Right atrium auricular region (tissue), 2 donors: Measurements from ENCODE around the gene TMEM43. TPM values are rescaled to one million over a fixed set of nuclear protein-coding genes. Genes with fewer than 3 reads are reported as not detected.

Experiments
- DNase-seq: peaks from one replicate; pipeline ENCODE4 v3.0.0-alpha.2; 2019; ENCODE audit warnings: low spot score
- H3K27ac ChIP-seq, 2 donors: fragments of 200-600 bp; sonication (generic); 1 replicate in 1 of 2; 2 replicates in 1 of 2; pipeline ENCODE4 v1.5.1; 2016 to 2019
- H3K27me3 ChIP-seq, 2 donors: fragments of 200-600 bp; sonication (generic); one replicate each; pipeline versions ENCODE4 v1.5.1 to v1.6.0; 2017 to 2019
- H3K36me3 ChIP-seq: fragments of 200-600 bp; sonication (generic); one replicate; pipeline ENCODE4 v1.5.1; 2016
- H3K4me1 ChIP-seq, 2 donors: fragments of 200-600 bp; sonication (generic); one replicate each; pipeline versions ENCODE4 v1.5.1 to v1.6.0; 2017 to 2019
- H3K4me3 ChIP-seq, 2 donors: fragments of 200-600 bp; sonication (generic); 1 replicate in 1 of 2; 2 replicates in 1 of 2; pipeline ENCODE4 v1.5.1; 2017 to 2019; ENCODE audit warnings: mild to moderate bottlenecking in 1 of 2, moderate library complexity in 1 of 2
- H3K9me3 ChIP-seq, 2 donors: fragments of 200-600 bp; sonication (generic); one replicate each; pipeline ENCODE4 v1.5.1; 2019
- total RNA-seq, 2 donors: library from RNA; depleted of rRNA; stranded (reverse); fragments of >200 nt; gene quantifications; one replicate each; pipeline ENCODE4 v1.1.0, GENCODE V29; 2016
- TF ChIP-seq, protein P1 (sequence below), 2 donors: fragments of 200-600 bp; sonication (generic); IDR thresholded peaks; one replicate each; pipeline ENCODE4 v1.5.1; 2019; ENCODE audit warnings: antibody characterized with exemption in 2 of 2

TMEM43 gene
- total RNA-seq, 2 donors from 2014 or later, result 91.8 to 142 TPM

DNA sequence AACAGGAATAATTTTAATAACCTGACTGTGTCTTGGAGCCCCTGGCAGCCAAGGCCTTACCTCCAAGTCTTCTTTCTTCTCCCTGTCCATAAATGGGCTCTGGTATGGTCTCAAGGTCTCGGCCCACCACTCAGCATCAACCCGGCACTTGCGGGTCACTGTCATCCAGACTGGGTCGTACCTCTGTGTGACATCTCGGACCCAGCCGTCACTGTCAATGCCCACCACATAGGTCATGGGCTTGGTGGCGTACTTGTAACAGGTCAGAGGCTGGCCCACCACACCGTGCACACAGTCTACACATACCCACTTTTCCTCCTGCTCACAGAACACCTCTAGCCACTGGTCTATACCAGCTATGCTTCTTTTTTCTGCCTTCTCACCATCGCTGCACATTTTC is 33.1 kb downstream of the TMEM43 start:
- no peak overlapping the region for H3K4me3 ChIP-seq
- no peaks in the 10 kb centered on the region for H3K27me3 ChIP-seq
- peaks cover 0 to 18% of the 10 kb centered on the region in 2 donors for H3K9me3 ChIP-seq
- peaks cover 79% of the 10 kb centered on the region for H3K36me3 ChIP-seq
- TF ChIP-seq, protein P1, sequence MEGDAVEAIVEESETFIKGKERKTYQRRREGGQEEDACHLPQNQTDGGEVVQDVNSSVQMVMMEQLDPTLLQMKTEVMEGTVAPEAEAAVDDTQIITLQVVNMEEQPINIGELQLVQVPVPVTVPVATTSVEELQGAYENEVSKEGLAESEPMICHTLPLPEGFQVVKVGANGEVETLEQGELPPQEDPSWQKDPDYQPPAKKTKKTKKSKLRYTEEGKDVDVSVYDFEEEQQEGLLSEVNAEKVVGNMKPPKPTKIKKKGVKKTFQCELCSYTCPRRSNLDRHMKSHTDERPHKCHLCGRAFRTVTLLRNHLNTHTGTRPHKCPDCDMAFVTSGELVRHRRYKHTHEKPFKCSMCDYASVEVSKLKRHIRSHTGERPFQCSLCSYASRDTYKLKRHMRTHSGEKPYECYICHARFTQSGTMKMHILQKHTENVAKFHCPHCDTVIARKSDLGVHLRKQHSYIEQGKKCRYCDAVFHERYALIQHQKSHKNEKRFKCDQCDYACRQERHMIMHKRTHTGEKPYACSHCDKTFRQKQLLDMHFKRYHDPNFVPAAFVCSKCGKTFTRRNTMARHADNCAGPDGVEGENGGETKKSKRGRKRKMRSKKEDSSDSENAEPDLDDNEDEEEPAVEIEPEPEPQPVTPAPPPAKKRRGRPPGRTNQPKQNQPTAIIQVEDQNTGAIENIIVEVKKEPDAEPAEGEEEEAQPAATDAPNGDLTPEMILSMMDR (IDR thresholded peaks at IDR 0.05), result no peak
- H3K27ac ChIP-seq, result no peak overlapping the region
- no peak for DNase-seq
- no peaks in the 10 kb centered on the region for H3K4me1 ChIP-seq

DNA sequence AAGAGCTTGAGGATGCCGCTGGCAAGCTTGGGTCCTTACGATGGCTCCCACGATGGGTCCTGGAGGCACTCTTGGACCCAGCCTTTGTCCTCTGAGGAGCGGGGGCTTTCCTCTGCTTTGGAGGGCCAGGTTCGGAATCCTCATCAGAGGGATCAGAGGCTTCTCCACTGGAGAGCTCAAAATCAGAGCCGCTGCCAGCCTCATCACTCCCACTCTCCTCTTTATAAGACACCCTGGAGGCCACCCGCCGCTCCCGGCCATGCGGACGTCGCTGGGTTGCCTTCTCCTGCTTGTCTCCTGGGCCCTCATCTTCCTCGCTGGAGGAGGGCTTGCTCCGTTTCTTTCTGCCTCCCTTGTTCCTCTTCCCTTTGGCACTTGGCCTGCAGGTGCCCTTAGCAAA is 33.5 kb downstream of the TMEM43 start:
- TF ChIP-seq, protein P1 (IDR thresholded peaks at IDR 0.05), result no peak
- Histone ChIP-seq H3K27me3 (no peaks in the 10 kb centered on the region), H3K27ac (no peak overlapping the region), H3K36me3 (peaks cover 79% of the 10 kb centered on the region), H3K4me1 (no peaks in the 10 kb centered on the region), H3K9me3 (peaks cover 0 to 18% of the 10 kb centered on the region in 2 donors), H3K4me3 (no peak overlapping the region)
- DNase-seq, result no peak

DNA sequence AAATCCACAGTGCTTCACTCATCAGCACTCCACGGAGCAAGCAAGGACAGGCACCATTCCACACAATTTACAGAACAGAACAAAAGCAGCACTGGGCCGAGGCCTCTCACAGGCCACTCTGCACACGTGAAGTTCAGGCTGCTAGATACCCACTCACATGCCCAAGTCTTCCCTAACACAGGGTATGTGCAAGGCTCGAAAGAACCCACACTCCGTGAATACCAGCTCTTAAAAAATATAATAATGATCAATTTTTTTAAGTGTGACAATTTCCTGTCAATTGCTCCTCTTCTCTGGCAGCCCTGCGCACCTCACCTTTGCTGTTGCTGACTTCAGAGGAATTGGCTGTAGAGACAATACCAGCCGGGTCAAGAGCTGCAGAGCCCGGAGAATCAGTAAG is 34.6 kb downstream of the TMEM43 start:
- TF ChIP-seq, protein P1 (IDR thresholded peaks at IDR 0.05), result no peak
- no peak overlapping the region for H3K4me3 ChIP-seq
- no peaks in the 10 kb centered on the region for H3K4me1 ChIP-seq
- H3K9me3 ChIP-seq, result peaks cover 0 to 18% of the 10 kb centered on the region in 2 donors
- DNase-seq, result no peak
- no peak overlapping the region for H3K27ac ChIP-seq
- H3K27me3 ChIP-seq, result no peaks in the 10 kb centered on the region
- H3K36me3 ChIP-seq, result peaks cover 88% of the 10 kb centered on the region

DNA sequence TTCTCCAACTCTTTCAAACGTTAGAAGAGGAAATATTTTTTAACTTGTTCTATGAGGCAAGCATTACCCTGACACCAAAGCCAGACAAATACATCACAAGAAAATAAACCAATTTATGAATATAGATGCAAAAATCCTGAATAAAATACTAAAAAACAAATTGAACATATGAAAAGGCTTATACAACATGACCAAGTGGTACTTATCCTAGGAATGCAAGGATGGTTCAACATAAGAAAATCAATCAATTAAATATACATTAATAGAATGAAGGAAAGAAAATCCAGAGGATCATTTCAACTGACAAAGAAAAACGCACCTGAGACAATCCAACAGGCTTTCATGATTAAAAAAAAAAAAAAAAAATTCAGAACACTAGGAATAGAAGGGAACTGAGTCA is 36.4 kb downstream of the TMEM43 start:
- Histone ChIP-seq H3K4me1 (no peaks in the 10 kb centered on the region), H3K36me3 (peaks cover 97% of the 10 kb centered on the region), H3K27ac (no peak overlapping the region), H3K4me3 (no peak overlapping the region), H3K9me3 (peaks cover 0 to 18% of the 10 kb centered on the region in 2 donors), H3K27me3 (no peaks in the 10 kb centered on the region)
- no peak for DNase-seq
- TF ChIP-seq, protein P1 (IDR thresholded peaks at IDR 0.05), result no peak

DNA sequence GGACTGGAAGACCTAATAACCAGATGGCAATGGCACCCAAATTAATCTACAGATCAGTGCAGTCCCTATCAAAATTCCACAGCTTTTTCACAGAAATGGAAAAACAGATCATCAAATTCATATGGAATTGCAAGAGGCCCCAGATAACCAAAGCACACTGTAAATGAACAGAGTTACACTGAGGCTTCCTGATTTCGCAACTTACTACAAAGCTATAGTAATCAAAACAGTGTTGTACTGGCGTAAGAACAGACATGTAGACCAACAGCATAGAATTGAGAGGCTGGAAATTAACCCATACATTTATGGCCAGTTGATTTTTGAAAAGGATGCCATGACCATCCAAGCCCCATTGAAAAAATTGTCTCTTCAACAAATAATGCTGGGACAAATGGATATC is 37.3 kb downstream of the TMEM43 start:
- TF ChIP-seq, protein P1 (IDR thresholded peaks at IDR 0.05), result no peak

DNA sequence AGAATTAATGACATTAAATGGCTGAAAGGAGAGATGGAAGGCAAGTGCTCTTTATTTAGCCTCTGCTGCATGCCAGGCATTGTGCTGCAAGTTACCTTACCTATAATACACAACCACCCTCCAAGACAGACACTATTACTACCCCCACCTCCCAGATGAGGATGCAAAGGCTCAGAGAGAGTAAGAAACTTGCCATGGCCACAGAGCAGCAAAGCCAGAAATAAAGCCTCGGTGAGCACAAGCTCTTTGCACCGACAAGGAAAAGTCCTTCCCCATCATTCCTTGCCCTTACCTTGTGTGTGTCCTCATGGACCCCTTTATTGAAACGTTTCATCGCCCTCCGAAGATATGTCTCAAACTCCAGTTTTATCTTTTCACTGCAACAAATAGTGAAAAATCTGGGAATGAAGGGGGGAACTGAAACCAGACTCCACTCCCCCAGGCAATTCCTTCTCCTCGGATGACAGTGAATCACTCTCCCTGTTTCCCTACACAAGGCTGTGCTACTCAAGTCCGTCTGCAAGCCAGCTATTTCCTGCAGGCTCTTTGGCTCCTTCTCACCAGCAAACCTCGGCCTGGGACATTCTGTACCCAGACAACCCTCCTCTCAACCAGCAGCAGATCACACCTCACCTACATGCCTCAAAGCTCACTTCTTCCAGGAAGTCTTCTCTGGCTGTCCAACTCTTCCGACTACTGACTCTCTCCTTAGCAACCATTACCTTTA is 42.2 kb downstream of the TMEM43 start:
- H3K9me3 ChIP-seq, result peaks cover 0 to 5% of the 10 kb centered on the region in 2 donors
- no peak overlapping the region for H3K27ac ChIP-seq
- H3K4me3 ChIP-seq, result no peak overlapping the region
- peaks cover 97% of the 10 kb centered on the region for H3K36me3 ChIP-seq
- H3K27me3 ChIP-seq, result no peaks in the 10 kb centered on the region
- no peaks in the 10 kb centered on the region for H3K4me1 ChIP-seq
- TF ChIP-seq, protein P1 (IDR thresholded peaks at IDR 0.05), result no peak
- no peak for DNase-seq

More for the DNA sequence above, 37.3 kb downstream of the TMEM43 start:
- no peaks in the 10 kb centered on the region for H3K27me3 ChIP-seq
- H3K27ac ChIP-seq, result no peak overlapping the region
- peaks cover 0 to 18% of the 10 kb centered on the region in 2 donors for H3K9me3 ChIP-seq
- DNase-seq, result no peak
- H3K4me3 ChIP-seq, result no peak overlapping the region
- H3K4me1 ChIP-seq, result no peaks in the 10 kb centered on the region
- peaks cover 97% of the 10 kb centered on the region for H3K36me3 ChIP-seq
